NCI-H69 (cell line): ENCODE results near the gene PVALEF.

ENCODE experiments used
- DNase-seq: peaks from one replicate; lab custom pipeline; 2025; lab: John Stamatoyannopoulos, UW

The PVALEF gene

DNA sequence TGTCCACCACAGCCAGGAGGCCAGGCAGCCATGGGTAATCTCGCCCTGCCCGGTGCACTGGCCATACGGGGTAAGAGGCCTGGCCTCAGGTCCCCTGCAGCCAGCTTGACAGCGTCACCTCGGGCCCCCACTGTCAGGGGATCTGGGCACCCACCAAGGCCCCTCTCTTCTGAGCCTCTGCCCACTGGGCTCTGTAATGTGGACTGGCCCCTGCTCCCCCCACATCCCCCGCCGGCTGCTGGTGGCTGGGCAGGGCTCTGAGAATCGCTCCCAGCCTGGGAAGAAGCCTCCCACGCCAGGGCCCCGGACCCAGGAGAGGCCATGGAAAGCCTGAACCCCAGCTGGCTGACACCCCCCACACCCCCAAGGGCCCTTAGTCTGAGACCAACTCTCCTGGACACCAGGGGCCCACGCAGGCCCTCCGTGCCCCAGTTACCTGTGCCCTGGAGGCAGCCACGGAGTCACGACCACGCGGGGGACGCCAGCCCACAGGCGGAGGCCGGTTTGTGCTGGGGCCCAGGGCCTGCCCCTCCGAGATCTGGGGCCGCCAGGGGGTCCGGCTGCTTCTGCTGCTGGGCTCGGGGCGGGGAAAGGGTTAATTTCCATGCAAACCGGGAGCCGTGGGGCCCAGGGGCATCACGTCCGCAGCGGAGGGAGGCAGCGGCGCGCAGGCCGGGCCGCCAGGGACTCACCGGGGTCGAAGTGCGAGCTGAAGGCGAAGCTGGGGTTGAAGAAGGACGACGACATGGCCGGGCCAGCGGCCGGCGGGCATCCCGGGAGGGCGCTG, at the start of gene PVALEF:
PVALEF (plus strand) TSS at position 262 of the 787 bp plus-strand sequence. CDS start 15,720 bp downstream, outside the sequence.
- DNase-seq: peak; percentile 72

DNA sequence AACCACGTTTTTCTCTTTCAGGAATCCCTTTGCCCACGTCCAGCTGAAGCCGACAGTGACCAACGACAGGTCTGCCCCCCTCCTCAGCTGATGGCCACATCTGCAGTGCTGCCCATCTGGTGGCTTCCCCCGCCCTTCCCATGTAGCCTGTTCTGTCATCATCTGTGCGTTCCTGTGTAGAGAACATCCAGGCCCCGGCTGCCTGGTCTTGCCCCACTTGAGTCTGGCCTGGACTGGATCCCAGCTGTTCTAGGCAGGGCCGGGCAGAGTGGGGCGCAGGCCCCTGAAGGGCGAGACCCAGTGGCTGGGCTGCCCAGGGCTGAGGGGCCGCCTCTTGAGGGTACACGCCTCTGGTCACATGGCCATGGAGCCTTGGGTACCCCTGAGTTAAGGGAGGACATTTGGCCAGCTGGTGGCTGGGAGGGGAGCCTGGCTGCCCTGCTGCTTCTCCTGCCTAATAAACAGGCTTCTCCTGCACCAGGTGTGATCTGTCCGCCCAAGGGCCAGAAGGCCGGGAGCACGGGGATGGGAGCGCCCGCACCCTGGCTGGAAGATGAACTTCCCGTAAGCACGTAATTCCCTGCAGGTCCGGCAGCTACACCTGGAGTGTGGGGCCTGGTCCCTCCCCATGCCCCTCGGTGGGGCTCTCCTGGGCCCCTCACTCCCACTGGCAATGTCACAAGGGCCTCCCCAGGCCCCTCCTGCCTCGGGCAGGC, 49.4 kb upstream of the PVALEF start:
- no peak for DNase-seq

DNA sequence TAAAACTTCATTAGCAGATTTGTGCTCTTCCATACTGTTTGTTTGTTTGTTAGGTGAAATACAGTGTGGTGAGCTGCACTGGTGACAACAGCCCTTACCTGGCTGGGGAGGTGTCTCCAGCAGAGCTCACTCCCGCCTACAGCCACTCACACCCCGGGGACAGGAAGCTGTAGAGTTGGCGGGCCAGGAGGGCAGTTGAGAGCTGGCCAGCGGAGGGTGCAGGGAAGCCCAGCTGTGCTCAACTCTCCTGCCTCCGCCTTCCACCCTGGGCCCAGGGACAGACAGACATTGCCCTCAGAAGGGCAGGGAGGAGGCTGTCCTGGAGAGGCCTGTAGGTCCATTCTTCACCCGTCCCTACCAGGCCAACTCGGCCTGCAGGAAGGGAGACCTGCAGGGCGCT, 48.6 kb upstream of the PVALEF start:
- peak; percentile 37 for DNase-seq

DNA sequence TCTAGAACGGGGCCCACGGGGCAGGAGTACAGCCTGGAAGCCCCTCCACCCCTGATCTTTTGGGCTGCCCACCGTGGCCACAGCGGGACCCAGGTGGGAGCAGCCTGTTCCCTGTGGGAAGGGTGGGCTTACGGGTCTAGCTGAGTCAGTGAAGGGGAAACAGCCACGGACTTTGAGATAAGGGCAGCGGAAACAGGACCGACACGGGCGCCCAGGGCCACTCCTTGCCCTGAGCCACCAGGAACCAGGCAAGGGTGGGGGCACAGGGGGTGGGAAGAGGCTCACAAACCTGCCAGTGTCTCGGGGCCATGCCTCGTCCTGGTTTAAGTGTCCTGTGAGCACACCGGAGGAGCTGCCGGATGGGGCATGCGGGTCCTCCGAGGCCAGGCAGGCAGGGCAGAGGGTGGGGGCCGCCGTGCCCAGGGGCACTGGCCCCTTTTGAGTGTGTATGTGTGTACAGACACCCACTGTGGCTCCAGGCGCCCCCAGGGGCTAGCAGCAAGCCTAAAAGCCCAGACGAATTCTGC, 47.6 kb upstream of the PVALEF start:
- DNase-seq: no peak

DNA sequence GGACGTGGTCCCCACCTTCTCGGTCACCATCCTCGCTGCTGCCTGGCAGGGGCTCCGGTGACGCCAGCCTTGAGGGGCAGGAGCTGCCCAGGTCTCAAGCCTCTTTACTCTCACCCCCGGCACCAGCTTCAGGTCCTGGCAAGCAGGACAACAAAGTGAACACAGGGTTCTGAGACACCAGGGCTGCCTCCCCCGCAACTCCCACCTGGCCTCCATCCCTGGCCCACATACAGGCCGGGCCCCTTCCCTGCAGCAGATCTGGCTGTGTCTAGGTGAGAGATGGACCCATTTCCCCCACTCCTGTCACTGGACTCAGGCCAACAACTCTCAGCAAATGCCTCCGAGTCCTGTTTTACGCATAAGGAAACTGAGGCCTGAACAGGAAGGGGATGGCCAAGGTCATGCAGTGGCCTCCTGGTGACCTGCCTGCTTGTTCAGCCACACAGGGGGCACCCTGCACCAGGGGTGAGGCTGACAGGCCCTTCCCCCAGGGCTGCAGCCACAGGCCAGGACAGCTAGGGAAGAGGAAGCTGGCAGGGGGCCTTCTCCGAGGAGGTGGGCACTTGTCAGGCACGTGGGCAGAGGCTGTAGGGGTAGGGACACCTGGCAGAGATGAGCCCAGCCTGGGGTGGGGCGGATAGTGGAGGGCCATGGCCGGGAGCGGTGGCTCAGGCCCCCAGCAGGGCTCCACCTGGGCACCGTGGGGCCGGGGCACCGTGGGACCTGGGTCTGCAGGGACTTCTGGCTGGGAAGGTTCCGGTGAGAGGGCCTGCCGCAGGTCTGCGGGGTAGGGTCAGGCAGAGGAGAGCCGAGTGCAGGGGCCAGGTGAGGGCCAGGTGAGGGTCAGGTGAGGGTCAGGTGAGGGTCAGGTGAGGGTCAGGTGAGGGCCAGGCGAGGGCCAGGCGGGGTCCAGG, 46.7 kb upstream of the PVALEF start:
- peak; percentile 39 for DNase-seq

DNA sequence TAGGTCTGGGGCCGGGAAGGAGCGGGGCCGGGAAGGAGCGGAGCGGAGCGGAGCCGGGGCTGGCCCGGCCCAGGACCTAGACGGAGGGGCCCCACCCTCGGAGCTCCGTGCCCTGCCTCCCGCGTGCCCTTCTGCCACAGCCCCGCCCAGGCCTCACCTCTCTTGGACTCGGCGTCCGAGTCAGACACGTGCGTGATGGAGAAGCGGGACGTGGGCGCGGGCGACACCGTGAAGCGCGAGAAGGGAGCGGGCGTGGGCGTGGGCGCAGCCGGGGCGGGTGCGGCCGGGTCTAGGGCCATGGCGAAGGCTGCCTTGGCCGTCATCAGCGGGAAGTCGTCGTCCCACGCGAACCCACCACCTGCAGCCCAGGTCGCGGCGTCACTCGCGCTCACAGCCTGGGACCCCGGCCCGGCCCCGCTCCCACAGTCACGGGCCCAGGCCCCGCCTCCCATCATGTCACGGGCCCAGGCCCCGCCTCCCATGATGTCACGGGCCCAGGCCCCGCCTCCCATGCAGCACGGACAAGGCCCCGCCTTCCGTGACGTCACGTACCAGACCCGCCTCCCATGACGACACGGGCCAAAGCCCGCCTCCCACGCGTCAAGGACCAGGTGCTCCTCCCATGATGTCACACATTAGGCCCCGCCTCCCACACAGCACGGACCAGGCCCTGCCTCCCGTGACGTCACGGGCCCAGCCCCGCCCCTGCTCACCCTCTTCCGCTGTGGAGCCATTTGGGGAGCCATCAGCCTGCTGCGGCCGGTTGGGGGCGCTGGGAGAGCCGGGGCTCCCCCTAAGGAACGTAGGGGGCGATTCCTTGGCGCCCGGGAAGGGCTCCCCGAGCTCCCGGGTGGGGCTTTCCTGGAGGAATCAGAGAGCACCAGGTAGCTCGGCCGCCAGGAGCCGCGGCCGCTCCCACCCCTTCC, 45.8 kb upstream of the PVALEF start:
- DNase-seq: peak; percentile 96

DNA sequence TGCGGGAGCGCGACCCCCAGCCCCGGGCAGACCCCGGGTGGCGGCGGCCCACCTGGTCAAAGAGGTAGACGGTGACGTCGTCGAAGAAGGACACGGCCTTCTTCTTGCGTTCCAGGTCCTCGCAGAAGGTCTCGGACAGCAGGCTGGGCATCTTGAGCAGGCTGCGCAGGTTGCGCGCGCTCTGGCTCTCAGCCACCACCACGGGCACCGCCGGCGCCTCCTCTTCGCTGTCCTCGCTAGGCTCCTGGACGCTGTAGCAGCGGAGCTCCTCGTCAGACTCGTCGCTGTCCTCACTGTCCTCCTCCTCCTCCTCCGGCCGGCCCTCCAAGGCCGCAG, 45.2 kb upstream of the PVALEF start:
- peak; percentile 60 for DNase-seq

DNA sequence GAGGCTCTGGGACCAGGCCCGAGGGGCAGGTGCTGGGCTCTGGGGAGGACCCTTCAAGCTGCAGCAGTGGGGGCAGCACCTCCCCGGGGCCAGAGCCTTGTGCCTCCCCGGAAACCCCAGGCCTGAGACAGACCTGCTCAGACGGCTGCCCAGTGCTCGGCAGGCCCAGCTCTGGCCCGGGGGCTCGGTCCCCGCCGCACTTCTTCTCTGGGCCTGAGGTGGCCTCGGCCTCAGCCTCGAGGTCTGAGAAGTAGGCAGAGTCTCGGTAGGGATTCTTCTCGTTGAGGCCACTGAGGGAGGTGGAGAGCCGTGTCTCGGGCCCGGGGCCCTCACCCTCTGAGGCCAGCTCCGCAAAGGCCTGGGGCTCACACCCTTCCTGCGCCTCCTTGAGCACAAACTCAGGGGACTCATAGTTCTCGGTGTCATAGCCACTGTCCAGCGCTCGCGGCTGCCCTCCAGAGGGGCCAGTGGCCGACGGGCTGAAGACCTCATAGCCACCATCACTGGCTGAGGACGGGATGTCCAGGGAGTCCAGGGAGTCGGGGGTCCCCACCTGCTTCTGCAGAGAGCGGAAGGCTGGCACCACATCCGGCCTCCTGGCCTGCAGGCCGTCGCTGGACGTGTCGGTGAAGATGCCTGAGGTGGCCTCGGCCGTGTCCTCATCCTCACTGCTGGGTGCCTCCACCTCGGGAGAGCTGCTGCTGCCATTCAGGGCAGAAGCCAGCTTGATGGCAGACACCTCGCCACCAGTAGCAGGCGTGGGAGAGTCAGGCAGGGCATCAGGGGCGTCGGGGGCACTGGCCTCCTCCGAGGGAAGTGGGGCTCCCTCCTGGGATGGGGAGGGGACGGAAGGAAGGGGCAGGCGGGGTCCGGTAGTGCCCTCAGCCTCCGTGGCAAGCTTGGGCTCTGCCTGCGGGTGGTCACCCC, 44.3 kb upstream of the PVALEF start:
- DNase-seq: no peak

DNA sequence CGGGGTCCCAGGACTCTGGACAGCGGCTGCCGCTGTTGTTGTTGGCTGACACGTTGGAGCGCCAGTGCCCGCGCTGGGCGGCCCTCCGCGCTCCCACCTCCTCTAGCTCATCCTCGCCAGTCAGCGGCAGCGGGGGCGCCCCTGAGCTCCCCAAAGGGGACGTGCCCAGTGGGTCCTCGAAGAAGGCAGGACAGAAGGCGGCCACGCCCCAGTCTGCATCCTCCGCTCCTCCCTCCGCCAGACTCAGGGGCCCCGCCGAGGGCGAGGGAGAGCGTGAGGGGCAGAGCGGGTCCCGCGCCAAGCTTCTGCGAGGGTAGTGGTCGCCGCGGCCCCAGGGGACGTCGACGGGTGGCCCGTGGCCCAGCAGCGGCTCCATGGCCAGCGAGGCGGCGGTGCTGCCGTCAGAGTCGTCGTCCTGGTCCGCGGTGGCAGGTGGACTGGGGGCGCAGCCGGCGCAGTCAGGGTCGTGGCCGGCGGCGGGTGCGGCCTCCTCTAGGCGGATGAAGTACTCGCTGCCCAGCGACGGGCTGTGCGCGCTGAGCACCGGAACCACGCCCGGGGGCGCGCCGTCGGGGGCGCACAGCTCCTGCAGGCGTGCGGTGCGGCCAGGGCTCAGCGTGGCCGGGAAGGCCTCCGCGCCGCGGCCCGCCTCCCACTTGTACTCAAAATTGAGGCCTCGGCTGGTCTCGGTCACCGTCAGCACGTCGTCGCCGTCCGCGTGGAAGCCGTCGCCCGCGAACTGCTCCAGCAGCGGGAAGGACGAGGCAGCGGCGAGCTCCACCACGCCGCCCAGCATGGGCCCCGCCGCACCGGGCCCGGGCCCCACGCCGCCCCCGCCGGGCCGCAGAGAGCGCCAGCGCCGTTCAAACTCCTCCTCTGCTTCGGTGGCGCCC, 43.2 kb upstream of the PVALEF start:
- no peak for DNase-seq

DNA sequence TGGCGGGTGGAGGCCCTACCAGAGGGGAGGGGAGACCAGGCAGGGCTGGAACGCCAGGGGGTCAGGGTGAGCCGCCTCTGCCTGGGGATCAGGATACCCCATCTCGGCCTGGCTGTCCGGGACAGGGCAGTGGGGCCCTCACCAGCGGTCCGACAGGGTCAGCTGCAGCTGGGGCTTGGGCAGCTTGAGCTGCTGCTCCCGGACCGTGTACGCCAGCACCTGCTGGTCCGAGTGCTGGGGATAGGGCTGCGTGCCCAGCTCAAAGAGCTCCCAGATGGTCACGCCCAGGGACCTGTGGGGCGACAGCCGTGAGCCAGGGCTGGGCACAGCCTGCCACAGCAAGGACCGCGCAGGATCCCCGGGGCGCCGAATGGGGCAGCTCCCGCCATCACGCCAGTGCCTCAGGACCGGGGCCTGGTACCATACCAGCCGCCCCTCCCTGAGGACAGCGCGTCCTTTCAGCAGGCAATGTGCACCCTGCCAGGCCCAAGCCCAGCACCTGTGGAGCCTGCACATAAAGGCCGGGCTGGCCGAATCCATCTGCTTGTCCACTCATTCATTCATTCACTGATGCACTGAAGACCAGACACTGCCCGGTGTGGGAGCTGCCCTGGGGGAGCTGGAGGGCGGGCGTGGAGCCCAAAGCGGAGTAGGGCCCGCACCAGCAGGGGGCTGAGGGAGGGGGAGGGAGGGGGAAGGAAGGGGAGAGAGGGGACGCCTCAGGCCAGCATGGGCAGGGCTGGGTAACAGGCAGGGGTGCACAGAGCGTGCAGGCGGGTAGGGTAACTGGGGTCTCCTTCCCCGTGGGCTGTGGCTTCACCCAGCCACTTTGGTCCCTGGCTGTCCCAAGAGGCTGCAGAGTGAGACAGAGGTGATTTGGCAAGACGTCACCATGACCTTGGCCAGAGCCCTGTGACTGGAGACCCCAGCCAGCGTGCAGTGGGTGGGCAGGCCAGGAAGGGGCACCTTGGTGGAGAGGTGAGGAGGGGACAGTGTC, 42.0 kb upstream of the PVALEF start:
- no peak for DNase-seq

DNA sequence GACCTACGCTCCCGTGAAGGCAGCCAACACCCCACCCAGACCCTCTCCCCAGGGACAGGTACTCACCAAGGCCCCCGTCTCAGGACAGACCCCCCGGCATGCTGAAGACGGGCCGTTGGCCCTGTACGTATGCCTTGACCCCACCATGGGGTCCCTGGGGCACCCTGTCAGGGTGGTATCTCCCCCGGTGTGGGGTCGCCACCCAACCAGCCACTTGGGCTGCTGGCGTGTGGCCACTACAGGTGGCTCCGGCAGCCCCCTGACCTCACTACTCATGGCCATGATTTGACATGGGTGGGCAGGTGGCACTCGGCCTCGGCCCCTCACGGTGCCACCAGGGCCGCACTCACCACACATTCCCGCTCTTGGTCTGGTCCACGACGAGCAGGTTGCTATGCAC, 40.9 kb upstream of the PVALEF start:
- no peak for DNase-seq

DNA sequence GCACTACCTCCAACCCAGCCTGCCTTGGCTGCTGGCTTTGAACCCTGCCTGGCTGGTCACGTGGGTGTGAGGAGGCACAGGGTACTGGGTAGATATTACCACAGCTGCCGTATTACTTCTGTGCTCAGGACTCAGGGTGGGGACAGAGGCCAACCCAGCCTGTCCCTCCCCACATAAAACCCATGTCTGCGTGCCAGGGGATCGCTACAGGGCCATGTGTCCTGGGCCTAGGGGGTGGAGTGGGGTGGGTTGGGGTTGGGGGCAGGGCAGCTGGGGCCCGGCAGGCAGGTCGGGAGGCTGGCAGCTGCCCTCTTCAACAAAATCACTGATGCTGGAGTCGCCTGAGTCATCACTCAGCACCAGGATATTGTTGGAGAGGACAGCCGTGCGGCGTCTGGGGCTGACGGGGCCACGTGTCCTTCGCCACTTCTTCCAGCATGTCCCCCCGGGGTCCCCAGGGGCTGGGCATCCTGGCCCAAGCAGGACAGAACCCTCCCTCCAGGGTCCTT, 39.7 kb upstream of the PVALEF start:
- peak; percentile 27 for DNase-seq

DNA sequence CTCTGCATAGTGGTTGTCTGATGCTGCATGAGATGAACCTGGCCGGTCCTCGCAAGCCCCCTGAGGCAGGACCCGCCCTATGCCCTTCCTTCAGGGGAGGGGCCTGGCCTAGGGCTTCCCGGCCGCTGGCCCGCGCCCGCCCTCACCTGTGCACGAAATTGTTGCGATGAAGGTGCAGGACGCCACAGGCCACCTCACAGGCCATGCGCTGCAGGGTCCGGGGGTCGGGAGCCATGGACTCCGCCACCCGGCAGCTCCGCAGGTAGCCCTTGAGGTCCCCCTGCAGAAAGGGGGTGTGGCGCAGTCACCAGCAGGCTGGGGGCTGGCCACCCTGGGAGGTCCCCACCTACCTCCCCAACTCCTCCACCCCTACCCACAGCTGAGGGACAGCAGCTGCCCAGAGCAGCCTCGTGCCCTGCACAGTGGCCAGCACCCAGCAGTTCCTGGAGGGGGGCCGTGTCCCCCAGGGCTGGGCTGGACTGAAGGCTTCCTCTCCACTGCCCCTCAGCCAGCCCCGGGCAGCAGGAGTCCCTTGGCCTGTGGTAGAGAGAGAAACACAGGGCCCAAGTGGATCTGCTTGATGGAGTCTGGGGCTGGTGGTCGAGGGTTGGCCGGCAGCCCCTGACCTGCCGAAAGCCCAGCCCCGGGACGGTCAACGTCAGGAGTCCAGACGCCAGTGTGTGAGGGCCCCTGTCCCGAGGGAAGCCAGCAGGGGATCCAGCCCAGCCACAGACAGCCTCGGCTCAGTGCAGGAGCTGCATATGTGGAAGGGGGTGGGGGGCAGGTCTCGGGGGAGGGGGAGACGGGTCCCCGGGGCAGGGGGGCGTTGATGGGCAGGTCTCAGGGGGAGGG, 38.8 kb upstream of the PVALEF start:
- no peak for DNase-seq

DNA sequence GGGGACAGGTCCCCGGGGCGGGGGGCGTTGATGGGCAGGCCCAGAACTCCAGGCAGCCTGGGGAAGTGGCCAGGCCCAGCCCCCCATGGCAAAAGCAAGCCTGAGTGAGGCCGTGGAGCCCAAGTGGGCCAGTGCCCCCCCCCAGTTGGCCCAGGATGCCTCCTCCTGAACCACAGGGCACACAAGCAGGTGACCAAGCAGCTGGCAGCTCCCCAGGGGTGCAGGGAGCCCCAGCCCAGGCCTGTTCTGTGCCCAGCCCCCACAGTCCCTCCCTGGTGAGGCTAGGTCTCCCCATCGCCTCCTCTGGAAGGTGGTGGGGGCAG, 38.2 kb upstream of the PVALEF start:
- DNase-seq: no peak

DNA sequence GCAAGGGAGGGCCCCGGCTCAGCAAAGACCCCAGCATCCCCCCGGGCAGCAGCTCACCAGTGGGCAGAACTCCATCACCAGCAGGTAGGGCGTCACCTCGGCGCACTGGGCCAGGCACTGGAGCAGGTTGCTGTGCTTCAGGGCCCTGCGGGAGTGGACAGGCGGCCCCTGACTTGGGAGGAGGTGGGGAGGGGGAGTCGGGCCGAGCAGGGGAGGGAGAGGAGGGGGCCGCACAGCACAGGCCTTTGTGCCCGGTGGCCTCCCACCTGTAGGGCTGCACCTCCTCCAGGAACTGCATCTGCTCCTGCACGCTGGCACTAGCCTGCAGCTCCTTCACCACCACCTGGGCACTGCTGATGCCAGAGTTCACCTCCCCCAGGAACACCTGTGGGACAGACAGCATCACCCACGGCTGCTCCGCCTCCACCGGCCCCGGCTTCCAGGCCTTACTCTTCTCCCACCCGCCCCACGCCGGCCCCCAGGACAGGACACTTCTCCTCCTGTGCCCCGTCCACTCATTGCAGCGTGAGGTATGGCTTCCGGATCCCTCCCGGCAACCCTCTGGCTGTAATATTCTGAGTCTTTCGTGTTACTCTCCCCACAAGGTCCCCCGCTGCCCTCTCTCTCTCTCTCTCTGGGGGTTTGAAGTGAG, 37.7 kb upstream of the PVALEF start:
- peak; percentile 44 for DNase-seq

DNA sequence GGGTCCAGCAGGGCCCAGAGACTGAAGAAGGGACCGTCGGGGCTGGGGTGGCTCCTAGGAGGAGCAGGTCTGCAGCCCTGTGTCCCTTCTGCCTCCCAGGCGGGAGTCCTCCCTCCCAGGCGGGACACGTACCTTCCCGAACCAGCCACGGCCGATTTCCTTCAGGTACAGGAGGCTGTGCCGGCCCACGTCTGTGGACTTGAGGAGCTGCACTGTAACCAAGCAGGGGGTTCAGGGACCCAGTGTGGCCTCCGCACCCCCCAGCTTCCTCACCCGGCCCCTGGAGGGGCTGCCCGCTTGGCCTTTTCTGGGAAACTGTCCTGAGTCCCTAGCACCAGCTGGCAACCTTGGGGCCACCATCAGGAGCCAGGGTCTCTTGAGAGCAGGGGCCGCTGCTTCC, 37.0 kb upstream of the PVALEF start:
- DNase-seq: no peak
